ENCODE data around the gene CAMKK1.

- TF ChIP-seq ARNTL (CRISPR knock-in tag; IDR thresholded peaks at IDR 0.05; ENCODE audit: borderline replicate concordance, low read depth) (no peak), TOX (CRISPR knock-in tag; IDR thresholded peaks at IDR 0.05; ENCODE audit: borderline replicate concordance) (no peak), ISL1 (CRISPR knock-in tag; IDR thresholded peaks at IDR 0.05) (no peak), RARB (CRISPR knock-in tag; IDR thresholded peaks at IDR 0.05) (no peak), PPARA (CRISPR knock-in tag; IDR thresholded peaks at IDR 0.05; ENCODE audit: borderline replicate concordance) (no peak), ZFP3 (CRISPR knock-in tag; IDR thresholded peaks at IDR 0.05) (no peak), ZNF70 (CRISPR knock-in tag; IDR thresholded peaks at IDR 0.05) (no peak), SNAI2 (CRISPR knock-in tag; IDR thresholded peaks at IDR 0.05) (no peak)
- TF ChIP-seq, protein P1, sequence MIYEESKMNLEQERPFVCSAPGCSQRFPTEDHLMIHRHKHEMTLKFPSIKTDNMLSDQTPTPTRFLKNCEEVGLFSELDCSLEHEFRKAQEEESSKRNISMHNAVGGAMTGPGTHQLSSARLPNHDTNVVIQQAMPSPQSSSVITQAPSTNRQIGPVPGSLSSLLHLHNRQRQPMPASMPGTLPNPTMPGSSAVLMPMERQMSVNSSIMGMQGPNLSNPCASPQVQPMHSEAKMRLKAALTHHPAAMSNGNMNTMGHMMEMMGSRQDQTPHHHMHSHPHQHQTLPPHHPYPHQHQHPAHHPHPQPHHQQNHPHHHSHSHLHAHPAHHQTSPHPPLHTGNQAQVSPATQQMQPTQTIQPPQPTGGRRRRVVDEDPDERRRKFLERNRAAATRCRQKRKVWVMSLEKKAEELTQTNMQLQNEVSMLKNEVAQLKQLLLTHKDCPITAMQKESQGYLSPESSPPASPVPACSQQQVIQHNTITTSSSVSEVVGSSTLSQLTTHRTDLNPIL (CRISPR knock-in tag; IDR thresholded peaks at IDR 0.05; ENCODE audit: low read depth), result no peak
- TF ChIP-seq, protein P2, sequence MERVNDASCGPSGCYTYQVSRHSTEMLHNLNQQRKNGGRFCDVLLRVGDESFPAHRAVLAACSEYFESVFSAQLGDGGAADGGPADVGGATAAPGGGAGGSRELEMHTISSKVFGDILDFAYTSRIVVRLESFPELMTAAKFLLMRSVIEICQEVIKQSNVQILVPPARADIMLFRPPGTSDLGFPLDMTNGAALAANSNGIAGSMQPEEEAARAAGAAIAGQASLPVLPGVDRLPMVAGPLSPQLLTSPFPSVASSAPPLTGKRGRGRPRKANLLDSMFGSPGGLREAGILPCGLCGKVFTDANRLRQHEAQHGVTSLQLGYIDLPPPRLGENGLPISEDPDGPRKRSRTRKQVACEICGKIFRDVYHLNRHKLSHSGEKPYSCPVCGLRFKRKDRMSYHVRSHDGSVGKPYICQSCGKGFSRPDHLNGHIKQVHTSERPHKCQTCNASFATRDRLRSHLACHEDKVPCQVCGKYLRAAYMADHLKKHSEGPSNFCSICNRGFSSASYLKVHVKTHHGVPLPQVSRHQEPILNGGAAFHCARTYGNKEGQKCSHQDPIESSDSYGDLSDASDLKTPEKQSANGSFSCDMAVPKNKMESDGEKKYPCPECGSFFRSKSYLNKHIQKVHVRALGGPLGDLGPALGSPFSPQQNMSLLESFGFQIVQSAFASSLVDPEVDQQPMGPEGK (CRISPR knock-in tag; IDR thresholded peaks at IDR 0.05; ENCODE audit: borderline replicate concordance), result no peak
Observed at GRCh38 chr17:3812771-3813170, 80.1 kb downstream of the CAMKK1 start.
